Dedifferentiated amniotic fluid mesenchymal stem cell (primary cell): ENCODE data around the gene SLC1A1.

Experiments used
- DNase-seq: peaks from one replicate; pipeline ENCODE4 v3.0.0-alpha.2; 2016; ENCODE audit errors: extremely low spot score

The SLC1A1 gene

DNA sequence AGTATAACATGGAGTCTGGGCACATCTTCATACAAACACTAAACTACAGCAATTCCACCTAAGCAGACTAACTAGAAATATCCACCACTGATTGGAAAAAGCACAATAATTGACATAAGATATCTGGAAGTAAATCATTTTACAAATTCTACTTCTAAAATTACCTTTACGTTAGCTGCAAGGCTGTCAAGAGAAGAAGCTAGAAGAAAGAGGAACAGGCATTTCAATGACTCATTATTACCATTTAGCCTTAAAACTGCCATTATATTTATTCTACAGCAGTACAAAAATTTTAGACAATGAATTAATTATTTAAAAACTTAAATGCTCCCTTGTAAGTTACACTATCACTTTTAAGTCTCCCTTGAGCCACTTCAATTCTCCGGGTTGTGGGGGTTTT, 128.4 kb downstream of the SLC1A1 start:
- no peak for DNase-seq

DNA sequence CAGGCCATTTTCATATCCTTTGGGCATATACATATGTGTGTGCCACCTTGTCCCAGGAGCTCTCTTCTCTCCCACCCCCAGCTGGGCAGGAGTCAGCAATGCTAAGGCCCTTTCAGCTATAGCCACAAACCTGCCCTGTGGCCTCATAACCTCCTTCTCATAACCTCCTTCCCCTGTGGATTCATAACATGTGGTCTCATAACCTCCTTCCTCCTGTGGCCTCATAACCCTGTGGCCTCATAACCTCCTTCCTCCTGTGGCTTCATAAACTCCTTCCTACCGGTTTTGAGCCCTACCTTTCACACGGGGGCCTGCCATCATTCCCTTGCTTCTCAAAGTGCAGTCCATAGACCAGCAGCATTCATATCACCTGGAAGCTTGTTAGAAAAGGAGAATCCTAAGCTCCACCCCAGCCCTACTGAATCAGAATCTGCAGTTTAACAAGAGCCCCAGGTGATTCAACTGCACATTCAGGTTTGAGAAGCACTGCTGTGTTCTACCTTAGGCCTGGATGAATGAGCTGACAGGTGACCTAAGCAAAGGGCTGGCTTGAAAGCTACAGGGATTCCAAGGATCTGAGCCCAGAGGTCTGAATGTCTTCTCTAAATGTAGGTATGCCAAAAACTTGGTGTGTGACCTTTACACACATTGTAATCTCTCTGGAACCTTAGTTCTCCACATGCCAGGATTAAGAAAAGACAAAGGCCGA, 129.9 kb downstream of the SLC1A1 start:
- no peak for DNase-seq

DNA sequence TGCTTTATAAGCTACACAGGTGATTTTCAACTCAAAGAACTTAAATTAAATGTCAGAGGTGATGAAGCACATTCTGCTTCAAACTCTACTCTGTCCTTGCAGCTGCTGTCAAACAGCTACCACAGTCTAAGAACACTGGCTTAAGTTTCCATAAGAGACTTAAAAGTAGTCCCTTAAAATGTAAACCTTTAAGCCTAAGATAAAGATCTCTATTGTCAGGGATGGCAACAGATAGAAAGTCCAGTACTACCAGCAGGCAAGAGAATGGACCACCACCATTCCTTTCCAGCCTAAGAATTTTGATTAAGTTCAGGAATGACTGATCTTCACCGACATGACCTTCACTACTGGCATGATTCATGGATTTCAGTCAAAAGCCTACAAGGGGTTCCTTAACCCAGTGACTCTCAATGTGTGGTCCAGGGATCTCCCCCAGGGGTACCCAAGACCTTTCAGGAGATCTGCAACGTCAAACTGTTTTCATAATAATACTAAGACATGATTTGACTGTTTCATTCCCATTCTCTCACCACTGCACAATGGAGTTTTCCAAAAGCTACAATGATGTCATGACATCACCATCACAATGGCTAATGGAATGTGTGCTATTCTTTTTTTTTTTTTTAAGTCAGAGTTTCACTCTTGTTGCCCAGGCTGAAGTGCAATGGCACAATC, 130.8 kb downstream of the SLC1A1 start:
- peak; percentile 38 for DNase-seq

DNA sequence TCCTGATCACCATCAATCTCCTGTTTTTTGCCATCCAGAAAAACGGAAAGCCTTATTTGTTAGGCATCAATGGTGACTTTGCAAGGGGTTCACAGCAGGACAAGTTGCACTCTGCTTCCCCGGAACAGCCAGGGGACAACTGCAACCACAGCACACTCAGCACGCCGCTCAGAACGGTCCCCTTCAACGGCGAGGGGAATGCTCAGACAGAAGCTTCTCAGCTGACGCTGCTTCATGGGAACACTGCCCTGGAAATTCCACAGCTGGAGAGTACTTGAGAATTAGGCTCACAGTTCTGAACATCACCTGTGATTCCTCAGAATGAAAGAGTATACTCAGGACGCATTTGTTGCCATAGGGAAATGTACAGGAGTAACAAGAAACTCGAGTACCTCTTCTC, 131.7 kb downstream of the SLC1A1 start:
- DNase-seq = no peak

DNA sequence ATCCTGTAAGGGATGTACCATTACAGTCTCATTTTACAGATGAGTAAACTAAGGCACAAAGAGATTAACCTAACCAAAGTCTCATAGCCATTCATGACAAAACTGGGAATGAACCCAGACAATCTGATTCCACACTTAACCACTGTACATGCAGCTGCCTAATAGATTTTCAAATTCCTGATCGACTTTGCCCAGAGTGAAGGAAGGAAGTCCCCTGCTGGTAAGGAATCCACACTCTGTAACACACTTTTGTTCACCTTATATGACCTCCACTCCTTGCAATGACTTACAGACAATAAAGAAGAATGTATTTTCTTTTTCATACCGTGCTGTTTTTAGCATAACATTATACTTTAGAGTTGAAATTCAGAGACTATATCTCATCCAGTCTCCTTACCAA, 140.6 kb downstream of the SLC1A1 start:
- no peak for DNase-seq
